ENCODE measurements around the gene LEF1.

DNA sequence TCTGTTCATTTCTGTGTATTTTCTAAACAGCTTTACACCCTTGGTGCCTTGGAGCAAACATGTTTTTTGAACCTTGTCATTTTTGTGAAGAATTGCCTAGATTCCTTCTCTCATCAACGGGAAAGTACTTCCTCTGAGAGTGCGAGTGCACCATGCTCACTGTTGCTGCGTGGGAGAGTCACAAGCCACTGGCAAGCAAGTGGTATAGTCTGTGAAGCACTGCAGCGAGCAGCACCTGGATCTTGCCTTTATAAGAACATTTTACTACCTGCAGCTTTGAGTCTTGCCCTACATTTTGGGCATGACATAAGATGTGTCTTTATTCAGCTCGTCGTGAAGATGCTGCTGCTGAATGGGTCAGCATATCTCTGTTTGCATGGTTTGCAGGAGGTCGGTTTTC is 134.2 kb downstream of the LEF1 start:
- no peak for TF ChIP-seq GATA2 (IDR thresholded peaks at IDR 0.05; ENCODE audit: low read depth, low read length)
- no peak for TF ChIP-seq GATA3 (IDR thresholded peaks at IDR 0.05; ENCODE audit: low read depth, low read length)
